ENCODE results near the gene PCSK6.

DNA sequence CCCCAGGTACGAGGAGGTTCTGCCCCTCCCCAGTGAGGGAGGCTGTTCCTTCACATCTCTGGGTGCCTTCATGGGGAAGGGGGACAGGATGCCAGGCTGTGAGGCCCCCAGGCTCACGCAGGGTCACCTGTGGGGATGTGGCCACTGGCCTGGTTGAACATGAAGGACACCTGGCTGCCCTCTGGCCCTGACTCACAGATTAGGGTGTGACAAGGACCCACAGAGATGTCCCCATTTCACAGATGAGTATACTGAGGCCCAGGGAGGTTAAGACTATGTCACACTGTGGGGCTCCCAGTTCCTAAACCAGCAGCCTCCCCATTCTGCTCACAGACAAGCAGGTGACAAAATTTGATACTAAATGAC lies 42.4 kb downstream of the PCSK6 start:
- TF ChIP-seq, protein P1, sequence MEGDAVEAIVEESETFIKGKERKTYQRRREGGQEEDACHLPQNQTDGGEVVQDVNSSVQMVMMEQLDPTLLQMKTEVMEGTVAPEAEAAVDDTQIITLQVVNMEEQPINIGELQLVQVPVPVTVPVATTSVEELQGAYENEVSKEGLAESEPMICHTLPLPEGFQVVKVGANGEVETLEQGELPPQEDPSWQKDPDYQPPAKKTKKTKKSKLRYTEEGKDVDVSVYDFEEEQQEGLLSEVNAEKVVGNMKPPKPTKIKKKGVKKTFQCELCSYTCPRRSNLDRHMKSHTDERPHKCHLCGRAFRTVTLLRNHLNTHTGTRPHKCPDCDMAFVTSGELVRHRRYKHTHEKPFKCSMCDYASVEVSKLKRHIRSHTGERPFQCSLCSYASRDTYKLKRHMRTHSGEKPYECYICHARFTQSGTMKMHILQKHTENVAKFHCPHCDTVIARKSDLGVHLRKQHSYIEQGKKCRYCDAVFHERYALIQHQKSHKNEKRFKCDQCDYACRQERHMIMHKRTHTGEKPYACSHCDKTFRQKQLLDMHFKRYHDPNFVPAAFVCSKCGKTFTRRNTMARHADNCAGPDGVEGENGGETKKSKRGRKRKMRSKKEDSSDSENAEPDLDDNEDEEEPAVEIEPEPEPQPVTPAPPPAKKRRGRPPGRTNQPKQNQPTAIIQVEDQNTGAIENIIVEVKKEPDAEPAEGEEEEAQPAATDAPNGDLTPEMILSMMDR (IDR thresholded peaks at IDR 0.05), result no peak
- TF ChIP-seq POLR2A (IDR thresholded peaks at IDR 0.05), result no peak

All from sigmoid colon (tissue), 3 donors.